GM21447 (cell line): Measurements from ENCODE around the gene CTSZ.
"Not testable (repeated sequence)": the region's sequence is repeated elsewhere in the genome, so short reads cannot be mapped to it uniquely, and the experiment has no call there.

ENCODE experiments used
- ATAC-seq: cut with Tn5 transposase; IDR thresholded peaks from one replicate; pipeline ENCODE4 v1.9.1; 2021; ENCODE audit not compliant: unreplicated experiment

The CTSZ gene

DNA sequence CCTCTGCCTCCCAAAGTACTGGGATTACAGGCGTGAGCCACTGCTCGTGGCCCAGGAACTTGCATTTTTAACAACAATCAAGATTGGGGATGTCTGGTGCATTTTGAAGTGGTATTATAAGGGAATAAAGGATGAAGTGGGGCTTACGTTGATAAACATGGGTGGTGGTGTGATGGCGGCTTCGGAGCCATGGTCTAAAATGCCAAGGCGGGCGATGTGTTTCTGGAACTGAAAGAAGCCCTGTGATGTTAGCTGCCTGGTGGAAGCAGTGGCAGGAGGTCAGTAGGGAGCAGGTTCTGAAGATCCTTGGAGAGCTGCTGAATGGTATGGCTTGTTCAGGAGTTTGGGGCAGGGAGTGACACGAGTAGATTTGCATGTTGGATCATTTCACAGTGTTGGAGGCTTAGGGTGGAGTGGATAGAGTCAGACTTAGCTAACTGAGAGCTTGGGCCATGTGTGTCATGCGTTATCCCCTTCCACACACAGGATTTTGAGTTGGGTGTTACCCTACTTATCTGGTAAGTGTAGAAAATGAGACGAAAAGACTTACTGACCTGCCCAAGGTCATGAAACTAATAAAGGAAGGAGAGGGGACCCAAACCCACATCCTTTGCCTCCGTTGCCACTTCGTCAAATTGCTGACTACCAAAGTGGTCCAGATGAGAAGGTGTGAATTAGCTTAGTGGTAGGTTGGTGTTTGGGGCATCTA lies 24.5 kb downstream of the CTSZ start:
- ATAC-seq: no peak

DNA sequence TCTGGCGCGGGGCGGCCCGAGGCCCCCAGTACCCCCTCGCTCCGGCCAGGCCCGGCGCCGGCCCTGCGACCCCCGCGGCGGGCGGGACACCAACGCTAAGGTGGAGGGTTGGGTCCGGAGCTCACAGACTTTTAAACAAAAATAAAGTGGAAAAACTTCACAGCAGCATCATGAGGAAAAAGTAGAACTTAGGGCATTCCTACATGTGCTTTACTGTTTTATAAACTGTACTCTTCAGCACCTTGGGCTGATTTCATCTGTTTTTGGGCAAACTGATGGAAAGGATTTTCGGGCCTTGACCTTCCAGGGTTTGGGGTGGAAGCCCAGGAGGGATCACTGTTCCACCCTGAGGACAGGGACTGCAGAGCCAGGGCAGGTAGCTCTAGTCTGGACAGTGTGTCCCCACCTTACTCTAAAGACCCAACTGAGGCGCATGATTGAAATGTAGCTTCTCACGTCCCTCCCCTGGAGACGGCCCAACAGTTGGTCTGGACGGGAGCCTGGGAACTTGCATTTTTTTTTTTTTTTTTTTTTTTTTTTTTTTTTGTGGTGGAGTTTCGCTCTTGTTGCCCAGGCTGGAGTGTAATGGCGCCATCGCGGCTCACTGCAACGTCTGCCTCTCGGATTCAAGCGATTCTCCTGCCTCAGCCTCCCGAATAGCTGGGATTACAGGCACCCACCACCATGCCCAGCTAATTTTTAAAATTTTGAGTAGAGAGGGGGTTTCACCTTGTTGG lies 25.3 kb downstream of the CTSZ start:
- ATAC-seq: peak; percentile 7

DNA sequence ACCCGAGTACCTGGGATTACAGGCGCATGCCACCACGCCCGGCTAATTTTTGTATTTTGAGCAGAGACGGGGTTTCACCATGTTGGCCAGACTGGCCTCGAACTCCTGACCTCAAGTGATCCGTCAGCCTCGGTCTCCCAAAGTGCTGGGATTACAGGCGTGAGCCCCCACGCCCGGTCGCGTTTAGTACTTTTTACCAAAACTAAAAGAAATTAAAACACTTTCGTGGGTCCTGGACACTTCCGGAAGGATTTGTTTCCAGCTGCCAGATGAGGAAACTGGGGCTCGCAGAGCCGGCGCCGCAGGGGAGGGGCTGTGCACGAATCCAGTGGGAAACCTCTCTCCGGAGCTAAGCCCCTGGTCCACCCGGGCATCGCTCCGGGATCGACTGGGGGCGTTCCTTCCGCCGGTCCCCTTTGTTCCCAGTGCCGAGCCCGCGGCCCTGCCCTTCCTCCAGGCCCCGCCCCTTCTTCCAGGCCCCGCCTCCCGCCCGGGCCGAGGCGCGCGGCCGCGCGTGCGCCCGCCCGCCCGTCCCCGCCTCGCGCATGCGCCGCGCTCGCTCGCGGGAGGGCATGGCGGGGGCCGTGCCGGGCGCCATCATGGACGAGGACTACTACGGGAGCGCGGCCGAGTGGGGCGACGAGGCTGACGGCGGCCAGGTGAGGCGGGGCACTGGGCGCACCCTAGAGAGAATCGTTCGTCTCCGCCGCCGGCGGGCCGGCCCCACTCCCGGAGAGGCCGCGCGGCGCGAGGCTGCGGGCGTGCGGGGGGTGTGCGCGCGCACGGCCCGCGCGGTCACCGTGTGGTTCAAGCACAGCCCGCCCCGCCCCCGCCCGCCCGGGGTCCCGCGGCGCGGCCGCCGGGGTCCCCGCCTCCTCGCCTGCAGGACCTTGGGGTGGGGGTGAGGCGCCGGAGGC lies 26.1 kb downstream of the CTSZ start, which contains the start of gene NELFCD:
Gene NELFCD (plus strand): TSS at position 546 of the 917 bp plus-strand sequence. CDS start 54 bp downstream, at position 600.
- ATAC-seq: peak; percentile 70

DNA sequence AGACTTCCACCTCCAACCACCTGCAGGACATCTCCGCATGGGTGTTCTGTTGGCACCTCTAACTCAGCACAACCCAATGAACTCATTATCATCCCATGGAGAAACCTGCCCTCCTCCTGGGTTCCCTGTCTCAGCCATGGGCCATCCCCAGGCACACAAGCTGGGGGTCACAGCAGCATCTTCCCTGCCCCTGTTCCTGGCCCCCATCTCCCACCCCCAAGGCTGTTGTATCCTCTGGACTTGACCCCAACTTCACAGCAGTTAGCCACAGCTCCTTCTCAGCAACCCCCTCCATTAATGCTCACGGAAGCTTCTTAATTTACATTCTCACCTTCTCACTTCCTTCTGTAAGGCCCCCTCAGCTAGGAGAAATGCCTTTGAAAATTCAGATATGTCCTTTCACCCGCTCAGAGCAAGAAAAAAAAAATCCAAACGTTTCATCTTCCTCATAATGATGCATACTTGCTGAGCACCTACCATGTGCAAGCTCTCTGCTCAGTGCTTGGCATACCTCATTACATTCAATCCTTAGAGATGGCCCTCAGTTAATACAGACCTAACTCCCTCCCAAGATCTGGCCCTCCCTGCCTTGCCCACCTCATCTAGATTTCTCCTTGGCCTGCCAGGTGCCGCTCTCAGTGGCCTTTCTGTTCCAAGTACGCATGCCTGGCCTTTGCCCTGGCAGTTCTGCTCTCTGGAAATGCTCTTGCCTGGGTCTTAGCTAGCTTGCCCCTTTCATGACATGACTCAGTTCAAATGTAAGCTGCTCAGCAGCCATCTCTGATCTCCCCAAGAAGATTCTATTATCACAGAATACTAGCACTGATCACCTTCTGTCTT lies 28.5 kb downstream of the CTSZ start:
- ATAC-seq: no peak

DNA sequence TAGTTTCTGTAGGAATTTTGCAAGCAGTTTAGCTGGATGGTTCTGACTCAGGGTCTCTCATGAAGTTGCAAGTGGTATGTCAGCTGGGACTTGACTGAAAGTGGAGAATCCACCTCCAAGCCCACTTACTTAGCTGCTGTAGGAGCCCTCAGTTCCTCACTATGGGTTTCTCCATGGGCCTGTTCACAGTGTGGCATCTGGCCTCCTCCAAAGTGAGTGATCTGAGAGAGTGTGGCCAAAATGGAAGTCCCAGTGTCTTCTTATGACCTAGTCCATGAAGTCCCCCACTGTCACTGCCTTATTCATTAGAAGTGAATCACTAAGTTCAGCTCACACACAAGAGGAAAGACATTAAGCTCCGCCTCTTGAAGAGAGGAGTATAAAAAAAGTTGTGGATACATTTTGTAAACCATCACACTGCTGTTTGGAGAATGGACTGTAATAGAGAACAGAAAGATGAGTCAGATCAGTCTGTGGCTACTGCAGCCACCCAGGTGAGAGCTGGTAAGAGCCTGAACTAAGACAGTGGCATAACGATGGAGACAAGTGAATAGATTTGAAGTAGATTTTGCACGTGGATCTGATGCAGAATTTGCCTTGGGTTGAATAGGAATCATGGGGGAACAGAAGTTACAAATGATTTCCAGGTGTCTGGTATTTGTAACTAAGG lies 30.9 kb downstream of the CTSZ start:
- ATAC-seq: no peak

DNA sequence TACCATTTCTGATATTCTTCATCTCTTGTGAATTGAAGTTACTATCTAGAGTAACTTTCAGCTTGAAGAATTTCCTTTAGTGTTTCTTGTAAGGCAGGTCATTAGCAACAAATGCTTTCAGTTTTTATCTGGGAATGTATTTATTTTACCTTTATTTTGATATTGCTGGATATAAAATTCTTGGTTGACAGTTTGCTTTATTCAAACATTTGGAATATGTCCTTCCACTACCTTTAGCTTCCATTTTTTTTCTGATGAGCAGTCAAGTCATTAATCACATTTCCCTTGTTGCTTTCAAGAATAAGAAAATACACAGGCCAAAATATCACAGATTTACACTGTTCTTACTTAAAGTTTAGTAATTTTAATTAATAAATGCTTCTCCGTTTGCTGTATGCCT lies 31.7 kb downstream of the CTSZ start:
- no peak for ATAC-seq

DNA sequence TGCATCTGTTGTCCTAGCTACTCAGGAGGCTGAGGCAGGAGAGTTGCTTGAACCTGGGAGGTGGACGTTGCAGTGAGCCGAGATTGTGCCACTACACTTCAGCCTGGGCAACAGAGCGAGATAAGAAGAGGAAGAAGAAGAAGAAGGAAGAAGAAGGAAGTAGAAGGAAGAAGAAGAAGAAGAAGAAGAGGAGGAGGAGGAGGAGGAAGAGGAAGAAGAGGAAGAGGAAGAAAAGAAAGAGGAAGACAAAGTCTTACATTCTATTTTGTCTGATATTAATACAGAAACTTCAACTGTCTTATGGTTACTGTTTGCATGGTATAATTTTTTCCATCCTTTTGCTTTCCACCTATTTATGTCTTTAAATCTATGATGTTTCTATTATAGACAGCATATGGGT lies 33.2 kb downstream of the CTSZ start:
- ATAC-seq: no peak

DNA sequence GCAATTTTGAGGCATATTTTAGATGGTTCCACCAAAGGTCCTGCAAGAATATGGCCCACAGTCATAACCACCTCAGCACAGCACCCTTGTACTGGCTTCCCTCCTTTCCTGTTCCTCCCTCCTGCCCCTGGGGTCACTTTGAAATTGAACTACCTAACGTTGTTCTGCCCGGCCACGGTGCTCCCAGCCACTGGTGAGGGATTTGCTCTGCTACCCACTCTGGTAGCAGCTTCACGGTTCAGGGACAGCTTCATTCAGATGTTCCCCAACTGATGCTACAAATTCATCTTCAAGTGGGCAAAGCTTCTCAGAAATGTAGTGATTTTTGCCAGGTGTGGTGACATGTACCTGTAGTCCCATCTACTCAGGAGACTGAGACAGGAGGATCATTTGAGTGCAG lies 33.9 kb downstream of the CTSZ start:
- no peak for ATAC-seq

DNA sequence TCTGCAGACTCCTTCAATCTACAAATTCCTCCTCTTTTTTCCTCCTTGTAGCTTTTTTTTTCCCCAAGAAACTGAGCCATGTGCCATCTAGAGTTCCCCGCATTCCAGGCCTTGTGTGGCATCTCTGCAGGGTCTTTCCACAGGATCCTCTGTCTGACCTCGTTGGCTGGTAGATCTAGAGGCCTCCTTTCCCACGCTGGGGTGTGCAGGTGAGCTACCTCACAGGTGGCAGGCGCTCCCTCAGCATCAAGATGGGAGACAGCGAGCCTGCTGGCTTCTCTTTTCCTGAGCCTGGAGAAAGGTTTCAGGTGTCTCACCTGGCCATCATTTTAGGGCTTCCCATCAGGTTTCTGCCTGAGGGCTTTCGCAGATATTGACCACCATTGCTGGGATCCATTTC lies 35.6 kb downstream of the CTSZ start:
- no peak for ATAC-seq

DNA sequence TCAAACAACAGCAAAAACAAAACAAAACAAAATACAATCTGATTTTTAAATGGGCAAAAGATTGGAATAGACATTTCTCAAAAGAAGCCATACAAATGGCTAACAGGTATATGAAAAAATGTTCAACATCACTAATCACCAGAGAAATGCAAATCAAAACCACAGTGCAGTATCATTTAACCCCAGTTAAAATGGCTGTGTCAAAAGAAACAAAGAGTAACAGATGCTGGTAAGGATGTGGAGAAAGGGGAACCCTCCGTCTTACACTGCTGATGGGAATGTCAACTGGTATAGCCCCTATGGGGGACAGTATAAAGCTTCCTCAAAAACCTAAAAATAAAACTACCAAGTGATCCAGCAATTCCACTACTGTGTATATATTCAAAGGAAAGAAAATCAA lies 36.9 kb downstream of the CTSZ start:
- no peak for ATAC-seq

DNA sequence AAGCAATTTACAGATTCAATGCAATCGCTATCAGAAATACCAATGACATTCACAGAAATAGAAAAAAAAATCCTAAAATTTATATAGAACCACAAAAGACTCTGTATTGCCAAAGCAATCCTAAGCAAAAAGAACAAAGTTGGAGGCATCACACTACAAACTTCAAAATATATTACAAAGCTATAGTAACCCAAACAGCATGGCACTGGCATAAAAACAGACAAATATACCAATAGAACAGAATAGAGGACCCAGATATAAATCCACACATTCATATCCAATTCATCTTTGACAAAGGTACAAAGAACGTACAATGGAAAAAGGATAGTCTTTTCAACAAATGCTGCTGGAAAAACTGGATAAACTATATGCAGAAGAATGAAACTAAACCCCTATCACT lies 37.6 kb downstream of the CTSZ start:
- ATAC-seq: no peak

DNA sequence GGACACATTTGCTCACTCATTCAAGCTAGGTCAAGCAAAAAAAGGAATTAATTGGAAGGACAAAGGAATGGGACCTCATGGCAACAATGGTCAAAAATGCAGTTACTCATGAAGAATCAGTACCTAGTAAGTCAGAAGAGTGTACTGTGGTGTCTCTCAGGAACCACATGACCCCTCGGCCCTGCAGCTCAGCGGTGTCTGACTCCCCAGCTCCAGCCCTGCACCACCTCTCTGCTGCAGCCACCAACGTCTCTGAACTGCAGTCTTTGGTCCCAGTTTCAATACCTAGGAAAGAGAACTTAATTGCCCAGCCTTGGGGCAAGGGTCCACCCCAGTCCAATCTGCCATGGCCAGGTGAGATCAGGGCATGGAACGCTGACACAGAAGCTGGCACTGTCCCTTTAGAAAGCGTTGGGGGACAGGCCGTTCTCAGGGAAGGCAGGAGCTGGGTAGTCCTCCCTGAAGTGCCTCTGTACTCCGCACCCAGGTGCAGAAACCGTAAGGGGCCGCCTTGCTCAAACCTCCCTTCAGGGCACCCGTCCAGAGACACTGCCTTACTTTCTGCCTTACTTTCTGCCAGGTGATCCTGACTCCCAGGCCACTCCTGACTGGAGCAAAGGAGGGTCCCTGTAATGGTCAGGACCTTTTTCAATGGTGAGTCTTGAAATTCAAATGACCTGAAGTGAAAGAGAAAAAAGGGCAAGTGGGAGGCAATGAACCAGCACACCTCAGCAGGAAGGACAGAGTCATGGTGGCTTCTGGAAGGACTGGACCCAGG lies 39.2 kb downstream of the CTSZ start:
- no peak for ATAC-seq

DNA sequence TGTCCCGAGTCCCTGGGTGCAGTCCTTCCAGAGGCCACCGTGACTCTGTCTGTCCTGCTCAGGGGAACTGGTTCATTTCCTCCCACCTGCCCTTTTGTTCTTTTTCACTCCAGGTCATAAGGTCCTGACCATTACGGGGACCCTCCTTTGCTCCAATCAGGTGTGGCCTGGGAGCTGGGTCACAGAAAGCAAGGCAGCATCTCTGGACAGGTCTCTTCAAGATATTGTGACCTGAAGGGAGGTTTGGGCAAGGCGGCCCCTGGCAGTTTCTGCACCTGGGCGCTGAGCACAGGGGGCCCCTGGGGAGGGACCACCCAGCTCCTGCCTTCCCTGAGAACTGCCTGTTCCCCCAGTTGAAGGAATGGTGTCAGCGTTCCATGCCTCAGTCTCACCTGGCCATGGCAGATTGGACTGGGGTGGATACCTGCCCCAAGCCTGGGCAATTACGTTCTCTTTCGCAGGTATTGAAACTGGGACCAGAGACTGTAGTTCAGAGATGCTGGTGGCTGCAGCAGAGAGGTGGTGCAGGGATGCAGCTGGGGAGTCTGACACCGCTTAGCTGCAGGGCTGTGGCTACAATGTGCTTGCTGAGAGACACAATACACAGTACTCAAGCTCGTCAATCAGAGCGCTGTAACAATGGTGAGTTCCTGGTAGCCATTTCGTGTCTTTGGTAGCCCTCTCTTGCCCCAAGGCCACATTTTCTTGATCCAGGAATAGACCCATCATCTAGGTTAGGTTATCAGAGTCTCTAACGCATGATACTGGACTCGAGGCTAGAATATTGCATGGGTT lies 41.6 kb downstream of the CTSZ start:
- ATAC-seq: no peak

DNA sequence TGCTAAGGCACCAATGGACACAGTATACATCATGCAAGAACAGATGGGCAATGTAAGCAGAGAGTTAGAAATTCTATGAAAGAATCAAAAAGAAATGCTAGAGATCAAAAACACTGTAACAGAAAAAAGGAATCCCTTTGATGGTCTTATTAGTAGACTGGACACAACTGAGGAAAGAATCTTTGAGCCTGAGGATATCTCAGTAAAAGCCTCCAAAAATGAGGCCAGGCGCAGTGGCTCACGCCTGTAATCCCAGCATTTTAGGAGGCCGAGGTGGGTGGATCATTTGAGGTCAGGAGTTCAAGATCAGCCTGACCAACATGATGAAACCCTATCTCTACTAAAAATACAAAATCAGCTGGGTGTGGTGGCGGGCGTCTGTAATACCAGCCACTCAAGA lies 43.1 kb downstream of the CTSZ start:
- ATAC-seq: not testable (repeated sequence)

DNA sequence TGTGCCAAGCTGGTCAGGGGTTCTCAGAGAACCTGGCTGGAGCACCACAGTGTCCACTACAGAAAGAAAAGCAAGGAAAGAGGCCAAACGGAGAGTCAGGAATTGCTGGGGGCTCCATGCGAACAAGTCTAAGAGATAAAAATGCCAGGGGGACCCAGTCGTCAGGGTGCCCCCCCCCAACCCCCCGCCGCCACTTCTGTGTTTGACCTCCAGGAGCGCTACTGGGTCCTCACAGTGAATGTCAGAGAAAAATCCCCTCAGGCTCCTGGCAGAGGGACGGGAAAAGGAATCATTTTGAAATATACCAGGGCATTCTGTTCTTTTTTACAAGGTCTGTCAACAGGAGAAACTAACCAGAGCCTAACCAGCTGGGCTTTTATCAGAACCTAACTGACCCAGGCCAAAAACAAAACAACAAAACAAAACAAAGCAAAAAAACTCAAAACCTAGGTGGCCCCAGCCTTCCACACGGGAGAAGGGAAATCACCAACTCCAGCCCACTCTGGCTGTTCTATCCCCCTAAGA lies 43.9 kb downstream of the CTSZ start:
- ATAC-seq: no peak

DNA sequence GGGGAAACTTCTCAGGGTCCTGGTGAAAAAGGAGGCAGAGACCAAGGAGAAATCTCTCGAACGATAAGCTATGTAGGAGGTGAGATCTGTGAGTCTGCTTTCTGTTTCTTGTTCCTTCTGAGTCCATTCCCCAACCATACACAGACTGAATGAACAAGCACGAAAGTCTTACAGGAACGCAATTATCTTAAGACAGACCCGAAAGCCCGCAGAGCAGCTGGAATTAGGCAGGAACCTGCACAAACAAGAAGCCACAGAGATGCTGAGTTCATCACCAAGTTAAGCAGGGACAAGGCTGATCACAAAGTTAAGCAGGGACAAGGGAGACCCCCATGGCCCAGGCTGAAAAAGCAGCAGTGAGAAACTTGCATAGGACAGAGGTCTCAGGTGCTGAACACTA lies 47.4 kb downstream of the CTSZ start:
- ATAC-seq: no peak

DNA sequence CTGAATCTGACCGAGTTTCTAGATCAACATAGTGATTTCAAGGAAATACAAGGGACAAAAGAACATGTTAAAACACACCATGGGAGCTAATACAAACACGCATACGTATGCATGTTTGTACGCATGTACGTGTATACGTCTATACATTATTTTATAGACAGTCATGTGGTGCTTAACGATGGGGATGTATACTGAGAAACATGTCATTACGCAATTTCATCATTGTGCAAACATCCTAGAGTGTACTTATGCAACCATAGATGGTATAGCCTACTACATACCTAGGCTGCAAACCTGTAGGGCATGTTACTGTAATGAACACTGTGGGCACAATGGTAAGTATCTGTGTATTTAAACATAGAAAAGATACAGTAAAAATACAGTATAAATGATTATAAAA lies 51.0 kb downstream of the CTSZ start:
- ATAC-seq: no peak

DNA sequence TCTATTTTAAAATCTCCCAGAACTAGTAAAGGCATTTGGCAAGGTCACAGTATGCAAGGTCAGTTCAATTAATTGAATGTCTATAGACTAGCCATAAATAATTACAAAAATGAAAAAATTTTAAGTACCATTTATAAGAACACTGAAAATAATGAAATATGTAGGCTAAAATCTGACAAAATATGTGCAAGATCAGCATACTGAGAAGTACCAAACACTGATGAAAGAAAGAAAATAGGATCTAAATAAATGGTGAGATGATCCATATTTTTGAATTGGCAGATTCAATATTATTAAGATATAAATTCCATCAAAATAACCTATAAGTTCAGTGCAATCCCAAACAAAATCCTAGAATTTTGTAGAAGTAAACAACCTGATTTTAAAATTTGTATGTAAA lies 54.0 kb downstream of the CTSZ start:
- no peak for ATAC-seq
